ENCODE results near the gene RIGI. TPM values are rescaled to one million over a fixed set of nuclear protein-coding genes. Genes with fewer than 3 reads are reported as not detected.

Gene RIGI
- total and polyA plus RNA-seq, 9 of the 15 experiments (the other 6 are each of a cell fraction or from before 2014, with no cell fraction given) = 0.27 to 1.1 (median 0.54) TPM

DNA sequence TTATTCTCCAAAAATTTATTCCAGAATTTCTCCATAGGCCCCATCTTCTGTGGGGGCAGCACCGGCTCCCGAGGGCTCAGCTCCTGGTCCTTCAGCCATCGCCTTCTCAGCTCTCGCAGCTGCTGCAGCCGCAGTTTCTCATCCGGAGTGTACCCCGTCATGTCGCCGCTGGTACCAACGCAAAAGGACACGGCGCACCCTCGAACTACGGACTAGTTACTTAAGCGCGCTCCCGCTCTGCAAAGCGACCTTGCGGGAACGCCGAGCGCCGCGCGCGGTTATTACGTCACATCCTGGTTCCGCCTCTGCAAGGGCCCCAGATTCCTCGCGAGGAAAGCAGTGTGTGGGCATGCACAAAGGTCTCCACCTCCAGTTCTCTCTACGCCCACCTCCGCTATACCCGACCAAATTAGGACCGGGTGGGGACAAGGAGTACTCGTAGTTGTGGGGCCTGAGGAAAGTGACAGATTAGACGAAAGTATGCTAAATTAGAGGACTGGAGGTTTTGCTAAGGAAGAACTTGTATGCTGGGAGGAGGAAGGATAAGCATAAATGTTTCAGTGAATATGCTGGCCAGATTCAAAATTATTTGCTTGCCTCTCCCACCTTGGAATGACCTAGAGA is 47.0 kb upstream of the RIGI start, which contains the start of gene NDUFB6 (continued):
- TF ChIP-seq, protein P1, sequence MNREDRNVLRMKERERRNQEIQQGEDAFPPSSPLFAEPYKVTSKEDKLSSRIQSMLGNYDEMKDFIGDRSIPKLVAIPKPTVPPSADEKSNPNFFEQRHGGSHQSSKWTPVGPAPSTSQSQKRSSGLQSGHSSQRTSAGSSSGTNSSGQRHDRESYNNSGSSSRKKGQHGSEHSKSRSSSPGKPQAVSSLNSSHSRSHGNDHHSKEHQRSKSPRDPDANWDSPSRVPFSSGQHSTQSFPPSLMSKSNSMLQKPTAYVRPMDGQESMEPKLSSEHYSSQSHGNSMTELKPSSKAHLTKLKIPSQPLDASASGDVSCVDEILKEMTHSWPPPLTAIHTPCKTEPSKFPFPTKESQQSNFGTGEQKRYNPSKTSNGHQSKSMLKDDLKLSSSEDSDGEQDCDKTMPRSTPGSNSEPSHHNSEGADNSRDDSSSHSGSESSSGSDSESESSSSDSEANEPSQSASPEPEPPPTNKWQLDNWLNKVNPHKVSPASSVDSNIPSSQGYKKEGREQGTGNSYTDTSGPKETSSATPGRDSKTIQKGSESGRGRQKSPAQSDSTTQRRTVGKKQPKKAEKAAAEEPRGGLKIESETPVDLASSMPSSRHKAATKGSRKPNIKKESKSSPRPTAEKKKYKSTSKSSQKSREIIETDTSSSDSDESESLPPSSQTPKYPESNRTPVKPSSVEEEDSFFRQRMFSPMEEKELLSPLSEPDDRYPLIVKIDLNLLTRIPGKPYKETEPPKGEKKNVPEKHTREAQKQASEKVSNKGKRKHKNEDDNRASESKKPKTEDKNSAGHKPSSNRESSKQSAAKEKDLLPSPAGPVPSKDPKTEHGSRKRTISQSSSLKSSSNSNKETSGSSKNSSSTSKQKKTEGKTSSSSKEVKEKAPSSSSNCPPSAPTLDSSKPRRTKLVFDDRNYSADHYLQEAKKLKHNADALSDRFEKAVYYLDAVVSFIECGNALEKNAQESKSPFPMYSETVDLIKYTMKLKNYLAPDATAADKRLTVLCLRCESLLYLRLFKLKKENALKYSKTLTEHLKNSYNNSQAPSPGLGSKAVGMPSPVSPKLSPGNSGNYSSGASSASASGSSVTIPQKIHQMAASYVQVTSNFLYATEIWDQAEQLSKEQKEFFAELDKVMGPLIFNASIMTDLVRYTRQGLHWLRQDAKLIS (CRISPR knock-in tag; IDR thresholded peaks at IDR 0.05) = no peak
- no peak for TF ChIP-seq THRAP3 (IDR thresholded peaks at IDR 0.05; ENCODE audit: borderline replicate concordance)
- peak; percentile 54; the same call in 1 of the 2 replicates for TF ChIP-seq POLR2AphosphoS5 (IDR thresholded peaks at IDR 0.05; ENCODE audit: control insufficient read depth, insufficient read depth, low read depth, low read length)
- no peak for TF ChIP-seq NFATC3 (IDR thresholded peaks at IDR 0.05)
- TF ChIP-seq PTRF (tag; IDR thresholded peaks at IDR 0.05) = no peak
- no peak for TF ChIP-seq ZNF175 (CRISPR knock-in tag; IDR thresholded peaks at IDR 0.05; ENCODE audit: low read depth)
- TF ChIP-seq ZNF384 (IDR thresholded peaks at IDR 0.05; ENCODE audit: low read depth, low read length) = no peak
- TF ChIP-seq ZNF586 (CRISPR knock-in tag; conservative IDR thresholded peaks at IDR 0.05) = no peak
- no peak for TF ChIP-seq IRF2 (CRISPR knock-in tag; IDR thresholded peaks at IDR 0.05)
- peak; percentile 84 for TF ChIP-seq DIDO1 (tag; IDR thresholded peaks at IDR 0.05; ENCODE audit: low read depth)
- TF ChIP-seq, protein P2, sequence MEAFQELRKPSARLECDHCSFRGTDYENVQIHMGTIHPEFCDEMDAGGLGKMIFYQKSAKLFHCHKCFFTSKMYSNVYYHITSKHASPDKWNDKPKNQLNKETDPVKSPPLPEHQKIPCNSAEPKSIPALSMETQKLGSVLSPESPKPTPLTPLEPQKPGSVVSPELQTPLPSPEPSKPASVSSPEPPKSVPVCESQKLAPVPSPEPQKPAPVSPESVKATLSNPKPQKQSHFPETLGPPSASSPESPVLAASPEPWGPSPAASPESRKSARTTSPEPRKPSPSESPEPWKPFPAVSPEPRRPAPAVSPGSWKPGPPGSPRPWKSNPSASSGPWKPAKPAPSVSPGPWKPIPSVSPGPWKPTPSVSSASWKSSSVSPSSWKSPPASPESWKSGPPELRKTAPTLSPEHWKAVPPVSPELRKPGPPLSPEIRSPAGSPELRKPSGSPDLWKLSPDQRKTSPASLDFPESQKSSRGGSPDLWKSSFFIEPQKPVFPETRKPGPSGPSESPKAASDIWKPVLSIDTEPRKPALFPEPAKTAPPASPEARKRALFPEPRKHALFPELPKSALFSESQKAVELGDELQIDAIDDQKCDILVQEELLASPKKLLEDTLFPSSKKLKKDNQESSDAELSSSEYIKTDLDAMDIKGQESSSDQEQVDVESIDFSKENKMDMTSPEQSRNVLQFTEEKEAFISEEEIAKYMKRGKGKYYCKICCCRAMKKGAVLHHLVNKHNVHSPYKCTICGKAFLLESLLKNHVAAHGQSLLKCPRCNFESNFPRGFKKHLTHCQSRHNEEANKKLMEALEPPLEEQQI (IDR thresholded peaks at IDR 0.05) = no peak
- no peak for TF ChIP-seq SOX6 (IDR thresholded peaks at IDR 0.05)
- TF ChIP-seq, protein P3, sequence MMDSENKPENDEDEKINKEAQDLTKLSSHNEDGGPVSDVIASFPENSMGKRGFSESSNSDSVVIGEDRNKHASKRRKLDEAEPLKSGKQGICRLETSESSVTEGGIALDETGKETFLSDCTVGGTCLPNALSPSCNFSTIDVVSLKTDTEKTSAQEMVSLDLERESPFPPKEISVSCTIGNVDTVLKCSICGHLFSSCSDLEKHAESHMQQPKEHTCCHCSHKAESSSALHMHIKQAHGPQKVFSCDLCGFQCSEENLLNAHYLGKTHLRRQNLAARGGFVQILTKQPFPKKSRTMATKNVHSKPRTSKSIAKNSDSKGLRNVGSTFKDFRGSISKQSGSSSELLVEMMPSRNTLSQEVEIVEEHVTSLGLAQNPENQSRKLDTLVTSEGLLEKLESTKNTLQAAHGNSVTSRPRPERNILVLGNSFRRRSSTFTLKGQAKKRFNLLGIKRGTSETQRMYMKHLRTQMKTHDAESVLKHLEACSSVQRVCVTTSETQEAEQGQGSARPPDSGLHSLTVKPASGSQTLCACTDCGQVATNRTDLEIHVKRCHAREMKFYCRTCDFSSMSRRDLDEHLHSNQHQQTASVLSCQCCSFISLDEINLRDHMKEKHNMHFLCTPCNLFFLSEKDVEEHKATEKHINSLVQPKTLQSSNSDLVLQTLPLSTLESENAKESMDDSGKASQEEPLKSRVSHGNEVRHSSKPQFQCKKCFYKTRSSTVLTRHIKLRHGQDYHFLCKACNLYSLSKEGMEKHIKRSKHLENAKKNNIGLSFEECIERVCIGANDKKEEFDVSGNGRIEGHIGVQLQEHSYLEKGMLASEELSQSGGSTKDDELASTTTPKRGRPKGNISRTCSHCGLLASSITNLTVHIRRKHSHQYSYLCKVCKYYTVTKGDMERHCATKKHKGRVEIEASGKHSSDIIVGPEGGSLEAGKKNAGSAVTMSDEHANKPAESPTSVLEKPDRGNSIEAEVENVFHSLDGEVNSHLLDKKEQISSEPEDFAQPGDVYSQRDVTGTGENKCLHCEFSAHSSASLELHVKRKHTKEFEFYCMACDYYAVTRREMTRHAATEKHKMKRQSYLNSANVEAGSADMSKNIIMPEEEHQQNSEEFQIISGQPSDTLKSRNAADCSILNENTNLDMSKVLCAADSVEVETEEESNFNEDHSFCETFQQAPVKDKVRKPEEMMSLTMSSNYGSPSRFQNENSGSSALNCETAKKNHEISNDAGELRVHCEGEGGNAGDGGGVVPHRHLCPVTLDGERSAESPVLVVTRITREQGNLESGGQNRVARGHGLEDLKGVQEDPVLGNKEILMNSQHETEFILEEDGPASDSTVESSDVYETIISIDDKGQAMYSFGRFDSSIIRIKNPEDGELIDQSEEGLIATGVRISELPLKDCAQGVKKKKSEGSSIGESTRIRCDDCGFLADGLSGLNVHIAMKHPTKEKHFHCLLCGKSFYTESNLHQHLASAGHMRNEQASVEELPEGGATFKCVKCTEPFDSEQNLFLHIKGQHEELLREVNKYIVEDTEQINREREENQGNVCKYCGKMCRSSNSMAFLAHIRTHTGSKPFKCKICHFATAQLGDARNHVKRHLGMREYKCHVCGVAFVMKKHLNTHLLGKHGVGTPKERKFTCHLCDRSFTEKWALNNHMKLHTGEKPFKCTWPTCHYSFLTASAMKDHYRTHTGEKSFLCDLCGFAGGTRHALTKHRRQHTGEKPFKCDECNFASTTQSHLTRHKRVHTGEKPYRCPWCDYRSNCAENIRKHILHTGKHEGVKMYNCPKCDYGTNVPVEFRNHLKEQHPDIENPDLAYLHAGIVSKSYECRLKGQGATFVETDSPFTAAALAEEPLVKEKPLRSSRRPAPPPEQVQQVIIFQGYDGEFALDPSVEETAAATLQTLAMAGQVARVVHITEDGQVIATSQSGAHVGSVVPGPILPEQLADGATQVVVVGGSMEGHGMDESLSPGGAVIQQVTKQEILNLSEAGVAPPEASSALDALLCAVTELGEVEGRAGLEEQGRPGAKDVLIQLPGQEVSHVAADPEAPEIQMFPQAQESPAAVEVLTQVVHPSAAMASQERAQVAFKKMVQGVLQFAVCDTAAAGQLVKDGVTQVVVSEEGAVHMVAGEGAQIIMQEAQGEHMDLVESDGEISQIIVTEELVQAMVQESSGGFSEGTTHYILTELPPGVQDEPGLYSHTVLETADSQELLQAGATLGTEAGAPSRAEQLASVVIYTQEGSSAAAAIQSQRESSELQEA (IDR thresholded peaks at IDR 0.05; ENCODE audit: low read depth) = no peak
